ENCODE measurements around the gene DDX50. TPM values are rescaled to one million over a fixed set of nuclear protein-coding genes. Genes with fewer than 3 reads are reported as not detected.
A peak's percentile ranks its signal among the peaks of the same experiment; 100 is the strongest.
"Not testable (repeated sequence)": the region's sequence is repeated elsewhere in the genome, so short reads cannot be mapped to it uniquely, and the experiment has no call there.

The DDX50 gene
- total RNA-seq, 1 donor from 2014 or later = 33.3 TPM

GRCh38 chr10:68899186-68899745, 1.8 kb upstream of the DDX50 start:
- no peak for DNase-seq (ENCODE audit: low spot score)

GRCh38 chr10:68900427-68901104, 549 bp upstream of the DDX50 start:
- DNase-seq (ENCODE audit: low spot score) = peak; percentile 92

GRCh38 chr10:68902382-68902781, 1.3 kb downstream of the DDX50 start:
- DNase-seq (ENCODE audit: low spot score) = no peak

- no peak for DNase-seq (ENCODE audit: low spot score)
Observed at GRCh38 chr10:68924593-68924992, 23.5 kb downstream of the DDX50 start.

GRCh38 chr10:68925489-68925888, 24.4 kb downstream of the DDX50 start:
- DNase-seq (ENCODE audit: low spot score) = no peak

- not testable (repeated sequence) for DNase-seq (ENCODE audit: low spot score)
Observed at GRCh38 chr10:68929157-68929556, 28.0 kb downstream of the DDX50 start.

GRCh38 chr10:68929888-68930287, 28.8 kb downstream of the DDX50 start:
- not testable (repeated sequence) for DNase-seq (ENCODE audit: low spot score)

GRCh38 chr10:68932860-68933259, 31.7 kb downstream of the DDX50 start:
- DNase-seq (ENCODE audit: low spot score) = not testable (repeated sequence)

- no peak for DNase-seq (ENCODE audit: low spot score)
Observed at GRCh38 chr10:68934994-68935393, 33.9 kb downstream of the DDX50 start.

- no peak for DNase-seq (ENCODE audit: low spot score)
Observed at GRCh38 chr10:68938117-68938516, 37.0 kb downstream of the DDX50 start.

- no peak for DNase-seq (ENCODE audit: low spot score)
Observed at GRCh38 chr10:68938884-68939283, 37.8 kb downstream of the DDX50 start.

GRCh38 chr10:68940917-68941316, 39.8 kb downstream of the DDX50 start:
- DNase-seq (ENCODE audit: low spot score) = not testable (repeated sequence)

- no peak for DNase-seq (ENCODE audit: low spot score)
Observed at GRCh38 chr10:68950598-68950997, 49.5 kb downstream of the DDX50 start.

- DNase-seq (ENCODE audit: low spot score) = no peak
Observed at GRCh38 chr10:68954904-68955303, 53.8 kb downstream of the DDX50 start.

- no peak for DNase-seq (ENCODE audit: low spot score)
Observed at GRCh38 chr10:68955355-68955831, 54.3 kb downstream of the DDX50 start.

- peak; percentile 95 for DNase-seq (ENCODE audit: low spot score)
Observed at GRCh38 chr10:68955832-68956532, 54.9 kb downstream of the DDX50 start, which contains the start of gene DDX21. Gene DDX21, plus strand, starts transcription at chr10:68956170. Its CDS starts 56 bp downstream, at chr10:68956226.

GRCh38 chr10:68957284-68957615, 56.1 kb downstream of the DDX50 start:
- DNase-seq (ENCODE audit: low spot score) = no peak

- DNase-seq (ENCODE audit: low spot score) = no peak
Observed at GRCh38 chr10:68957654-68958053, 56.5 kb downstream of the DDX50 start.

GRCh38 chr10:68959695-68960527, 58.8 kb downstream of the DDX50 start:
- DNase-seq (ENCODE audit: low spot score) = no peak

- DNase-seq (ENCODE audit: low spot score) = no peak
Observed at GRCh38 chr10:68963151-68963550, 62.0 kb downstream of the DDX50 start.

- DNase-seq (ENCODE audit: low spot score) = no peak
Observed at GRCh38 chr10:68973975-68974374, 72.9 kb downstream of the DDX50 start.
